GM12872 (cell line): ENCODE measurements around the gene KCTD19.

Experiments
- CTCF ChIP-seq: IDR thresholded peaks from 3 replicates; pipeline ENCODE4 v1.5.1; 2011; ENCODE audit warnings: low read depth, mild to moderate bottlenecking, low read length, moderate library complexity; ENCODE audit not compliant: insufficient read depth

The KCTD19 gene

GRCh38 chr16:67298277-67298676 is 28.3 kb downstream of the KCTD19 start:
- TF ChIP-seq CTCF: no peak

- no peak for TF ChIP-seq CTCF
Observed at GRCh38 chr16:67296420-67296819, 30.1 kb downstream of the KCTD19 start.

- TF ChIP-seq CTCF: no peak
Observed at GRCh38 chr16:67294938-67295361, 31.6 kb downstream of the KCTD19 start.

GRCh38 chr16:67294171-67294757 is 32.3 kb downstream of the KCTD19 start:
- no peak for TF ChIP-seq CTCF

- no peak for TF ChIP-seq CTCF
Observed at GRCh38 chr16:67291461-67291860, 35.1 kb downstream of the KCTD19 start.

- no peak for TF ChIP-seq CTCF
Observed at GRCh38 chr16:67287960-67288359, 38.6 kb downstream of the KCTD19 start.

- TF ChIP-seq CTCF: no peak
Observed at GRCh38 chr16:67286441-67287235, 39.9 kb downstream of the KCTD19 start.
